Osteoblast (primary cell): ENCODE results near the gene RELCH. TPM values are rescaled to one million over a fixed set of nuclear protein-coding genes. Genes with fewer than 3 reads are reported as not detected.

Source experiments
- DNase-seq: peaks from one replicate; pipeline ENCODE4 v3.0.0; 2011; ENCODE audit warnings: low spot score, mixed read lengths; ENCODE audit not compliant: insufficient read length; ENCODE audit errors: missing footprints
- H2AFZ ChIP-seq: 2 replicates; pipeline ENCODE4 v1.6.0; 2011; ENCODE audit warnings: mild to moderate bottlenecking, low read length
- H3K27ac ChIP-seq: 2 replicates; pipeline ENCODE4 v1.5.1; 2011; ENCODE audit warnings: mild to moderate bottlenecking, low read depth, low read length, moderate library complexity
- H3K27me3 ChIP-seq: 2 replicates; pipeline ENCODE4 v1.6.0; 2012; ENCODE audit warnings: mild to moderate bottlenecking, control low read depth, inconsistent platforms, low read length, moderate library complexity; ENCODE audit not compliant: insufficient read depth
- H3K36me3 ChIP-seq: 2 replicates; pipeline ENCODE4 v1.5.1; 2011; ENCODE audit warnings: mild to moderate bottlenecking, low read length, control low read depth, moderate library complexity; ENCODE audit not compliant: insufficient read depth
- H3K4me1 ChIP-seq: 2 replicates; pipeline ENCODE4 v1.5.1; 2011; ENCODE audit warnings: mild to moderate bottlenecking, low read length, control low read depth, moderate library complexity; ENCODE audit not compliant: insufficient read depth
- H3K4me2 ChIP-seq: 2 replicates; pipeline ENCODE4 v1.6.0; 2011; ENCODE audit warnings: mild to moderate bottlenecking, low read length; ENCODE audit not compliant: insufficient read depth
- H3K4me3 ChIP-seq: fragments of 200-600 bp; sonication (generic); 3 replicates; pipeline ENCODE4 v1.5.1; 2012; ENCODE audit warnings: mild to moderate bottlenecking, low read length, inconsistent platforms; ENCODE audit not compliant: insufficient read depth
- H3K79me2 ChIP-seq: 2 replicates; pipeline ENCODE4 v1.6.0; 2012; ENCODE audit warnings: mild to moderate bottlenecking, low read length, control low read depth, inconsistent platforms; ENCODE audit not compliant: insufficient read depth
- H3K9me3 ChIP-seq: 2 replicates; pipeline ENCODE4 v1.5.1; 2011; ENCODE audit warnings: low read depth, low read length, control low read depth
- H4K20me1 ChIP-seq: 2 replicates; pipeline ENCODE4 v1.6.0; 2012; ENCODE audit warnings: mild to moderate bottlenecking, low read length, control low read depth; ENCODE audit not compliant: insufficient read depth
- CTCF ChIP-seq: IDR thresholded peaks from 2 replicates; pipeline ENCODE4 v1.5.1; 2011; ENCODE audit warnings: mild to moderate bottlenecking, low read depth, low read length, moderate library complexity; ENCODE audit errors: extremely low read depth
- total RNA-seq: library from RNA; depleted of rRNA; stranded (reverse); fragments of >200 nt; gene quantifications from 2 replicates; pipeline ENCODE4 v1.2.3, GENCODE V29; 2012

The RELCH gene
- total RNA-seq, 1 donor = 34.0 TPM

- no peak for DNase-seq
- Histone ChIP-seq H3K4me2 (no peak overlapping the region), H3K79me2 (peaks cover 9% of the 10 kb centered on the region), H3K9me3 (no peaks in the 10 kb centered on the region), H3K4me1 (peaks cover 5% of the 10 kb centered on the region), H3K27me3 (no peaks in the 10 kb centered on the region), H3K27ac (no peak overlapping the region), H3K36me3 (no peaks in the 10 kb centered on the region), H4K20me1 (peaks cover 7% of the 10 kb centered on the region), H3K4me3 (no peak overlapping the region), H2AFZ (no peak overlapping the region)
- TF ChIP-seq CTCF = no peak
These were observed 7.8 kb upstream of the RELCH start for GRCh38 chr18:62179213-62179612.

- no peaks in the 10 kb centered on the region for H3K9me3 ChIP-seq
- peaks cover 5% of the 10 kb centered on the region for H4K20me1 ChIP-seq
- no peaks in the 10 kb centered on the region for H3K27me3 ChIP-seq
- no peaks in the 10 kb centered on the region for H3K36me3 ChIP-seq
- H3K79me2 ChIP-seq = peaks cover 13% of the 10 kb centered on the region
- DNase-seq = no peak
- TF ChIP-seq CTCF = no peak
- H3K4me2 ChIP-seq = no peak overlapping the region
- no peak overlapping the region for H3K4me3 ChIP-seq
- H3K4me1 ChIP-seq = peaks cover 6% of the 10 kb centered on the region
- H3K27ac ChIP-seq = no peak overlapping the region
- H2AFZ ChIP-seq = no peak overlapping the region
These were observed 4.8 kb upstream of the RELCH start for GRCh38 chr18:62182220-62182619.

GRCh38 chr18:62183578-62184195, 3.4 kb upstream of the RELCH start:
- peaks cover 11% of the 10 kb centered on the region for H4K20me1 ChIP-seq

GRCh38 chr18:62186499-62186773, 619 bp upstream of the RELCH start:
- TF ChIP-seq CTCF = no peak
- peak overlapping the region; percentile 97 for H3K4me2 ChIP-seq
- DNase-seq = peak; percentile 64
- H3K27me3 ChIP-seq = no peaks in the 10 kb centered on the region
- peak overlapping the region; percentile 99 for H2AFZ ChIP-seq
- H3K79me2 ChIP-seq = peaks cover 50% of the 10 kb centered on the region
- peak overlapping the region; percentile 99 for H3K4me3 ChIP-seq
- H4K20me1 ChIP-seq = peaks cover 27% of the 10 kb centered on the region
- H3K27ac ChIP-seq = peak overlapping the region; percentile 44
- peaks cover 21% of the 10 kb centered on the region for H3K4me1 ChIP-seq
- no peaks in the 10 kb centered on the region for H3K9me3 ChIP-seq
- no peaks in the 10 kb centered on the region for H3K36me3 ChIP-seq

More at GRCh38 chr18:62183578-62184195, 3.4 kb upstream of the RELCH start:
- peaks cover 28% of the 10 kb centered on the region for H3K79me2 ChIP-seq
- H3K27ac ChIP-seq = no peak overlapping the region
- peaks cover 11% of the 10 kb centered on the region for H3K4me1 ChIP-seq
- H3K27me3 ChIP-seq = no peaks in the 10 kb centered on the region
- no peak for DNase-seq
- no peaks in the 10 kb centered on the region for H3K9me3 ChIP-seq
- H2AFZ ChIP-seq = no peak overlapping the region
- TF ChIP-seq CTCF = peak; percentile 99
- H3K36me3 ChIP-seq = no peaks in the 10 kb centered on the region
- no peak overlapping the region for H3K4me2 ChIP-seq
- no peak overlapping the region for H3K4me3 ChIP-seq
